Epithelial cell of esophagus (primary cell): ENCODE measurements around the gene ERC2.
A peak's percentile ranks its signal among the peaks of the same experiment; 100 is the strongest.

Experiments used
- DNase-seq: peaks from one replicate; pipeline ENCODE4 v3.0.0; 2010; ENCODE audit warnings: low read depth
- H3K4me3 ChIP-seq: 2 replicates; pipeline ENCODE4 v1.5.1; 2011; ENCODE audit warnings: mild to moderate bottlenecking, low read length, control low read depth
- CTCF ChIP-seq: IDR thresholded peaks from 2 replicates; pipeline ENCODE4 v1.5.1; 2011; ENCODE audit warnings: low read depth, mild to moderate bottlenecking, low read length, control low read depth, inconsistent platforms; ENCODE audit not compliant: insufficient read depth; ENCODE audit errors: missing control alignments

Gene ERC2

GRCh38 chr3:55824406-55824805, 643.9 kb downstream of the ERC2 start:
- no peak for TF ChIP-seq CTCF
- H3K4me3 ChIP-seq = no peak overlapping the region
- DNase-seq = no peak

- H3K4me3 ChIP-seq = no peak overlapping the region
- TF ChIP-seq CTCF = no peak
- DNase-seq = no peak
Measured at GRCh38 chr3:55823829-55824228, 644.4 kb downstream of the ERC2 start.

GRCh38 chr3:55823001-55823400, 645.3 kb downstream of the ERC2 start:
- DNase-seq = no peak
- no peak for TF ChIP-seq CTCF
- no peak overlapping the region for H3K4me3 ChIP-seq

GRCh38 chr3:55819005-55819404, 649.3 kb downstream of the ERC2 start:
- no peak for DNase-seq
- no peak for TF ChIP-seq CTCF
- no peak overlapping the region for H3K4me3 ChIP-seq

- DNase-seq = peak; percentile 15
- no peak overlapping the region for H3K4me3 ChIP-seq
- TF ChIP-seq CTCF = peak; percentile 13
Measured at GRCh38 chr3:55818485-55818884, 649.8 kb downstream of the ERC2 start.

- no peak for TF ChIP-seq CTCF
- no peak overlapping the region for H3K4me3 ChIP-seq
- DNase-seq = no peak
Measured at GRCh38 chr3:55816794-55817576, 651.3 kb downstream of the ERC2 start.

- DNase-seq = no peak
- no peak for TF ChIP-seq CTCF
- no peak overlapping the region for H3K4me3 ChIP-seq
Measured at GRCh38 chr3:55815262-55815661, 653.0 kb downstream of the ERC2 start.
